Measurements from ENCODE around the gene CD109. TPM values are rescaled to one million over a fixed set of nuclear protein-coding genes. Genes with fewer than 3 reads are reported as not detected.

The CD109 gene
- total RNA-seq, 1 experiment from 2014 or later, result 3.2 TPM

DNA sequence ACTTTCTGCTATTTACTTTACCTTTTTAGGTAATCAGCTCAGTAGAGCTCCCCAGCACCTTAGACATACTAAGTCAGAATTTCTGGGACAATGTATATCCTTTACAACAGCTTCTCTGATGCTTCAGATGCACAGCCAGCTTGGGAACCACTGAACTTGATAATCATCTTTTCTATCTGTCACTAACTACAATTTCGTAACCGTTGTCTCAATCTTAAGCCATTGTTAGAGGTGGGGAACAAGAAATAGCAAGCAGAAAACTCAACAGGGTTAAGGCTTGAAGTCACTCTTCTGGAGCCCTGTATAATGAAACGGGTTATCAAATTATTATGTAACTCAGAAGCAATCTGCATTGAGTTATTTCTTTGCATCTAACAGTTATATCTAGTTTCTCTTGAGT, 47.1 kb downstream of the CD109 start:
- whole genome bisulfite sequencing (ENCODE audit: extremely low coverage, insufficient read length, low lambda C conversion rate), result no CpG with 5 or more reads among the region's 3 CpGs
- H3K23ac ChIP-seq (ENCODE audit: insufficient read length, low read depth, low read length), result no peak overlapping the region
- no peak overlapping the region for H3K27ac ChIP-seq (ENCODE audit: insufficient read length, low read depth, low read length)
- no peaks in the 10 kb centered on the region for H3K9me3 ChIP-seq (ENCODE audit: control insufficient read depth, low read depth, low read length)
- H3K4me3 Mint-ChIP-seq, result no peak overlapping the region
- no peak for DNase-seq
- H2AFZ ChIP-seq (ENCODE audit: low read length), result no peak overlapping the region
- H3K4ac ChIP-seq (ENCODE audit: low read depth, low read length), result no peak overlapping the region
- no peak overlapping the region for H3K56ac ChIP-seq (ENCODE audit: insufficient read length, low read depth, low read length)
- H2BK15ac ChIP-seq (ENCODE audit: low read depth, low read length), result no peak overlapping the region
- H3K23me2 ChIP-seq (ENCODE audit: insufficient read length, low read depth, low read length, poor library complexity, severe bottlenecking), result no peaks in the 10 kb centered on the region
- no peaks in the 10 kb centered on the region for H3K79me1 ChIP-seq (ENCODE audit: insufficient read depth, low read depth, low read length, poor library complexity, severe bottlenecking)
- no peaks in the 10 kb centered on the region for H3K27me3 Mint-ChIP-seq (ENCODE audit: low read depth)
- H4K8ac ChIP-seq (replicated peaks; ENCODE audit: insufficient read length, low read depth, low read length), result no peak overlapping the region
- H3K36me3 Mint-ChIP-seq (ENCODE audit: insufficient read depth in 1 of 3, low read depth in 3 of 3), result no peaks in the 10 kb centered on the region
- H3K9ac ChIP-seq (ENCODE audit: extremely low read depth, insufficient read length, low read length), result no peak overlapping the region
- H3K4me1 Mint-ChIP-seq, result no peaks in the 10 kb centered on the region
- no peaks in the 10 kb centered on the region for H3K4me1 ChIP-seq (ENCODE audit: insufficient read depth, low read length)
- no peaks in the 10 kb centered on the region for H3K27me3 ChIP-seq (ENCODE audit: insufficient read depth, low read length)
- no peak overlapping the region for H2BK12ac ChIP-seq (ENCODE audit: insufficient read length, low read depth, low read length)
- H4K5ac ChIP-seq (ENCODE audit: insufficient read length, low read depth, low read length), result no peak overlapping the region
- no peak overlapping the region for H3K4me2 ChIP-seq (ENCODE audit: insufficient read depth, insufficient read length, low read length)
- no peak overlapping the region for H2BK120ac ChIP-seq (ENCODE audit: low read depth, low read length, poor library complexity, severe bottlenecking)
- no peak overlapping the region for H2AK5ac ChIP-seq (ENCODE audit: insufficient read length, low read length)
- H3K9me3 Mint-ChIP-seq, result no peaks in the 10 kb centered on the region
- no peak overlapping the region for H3T11ph ChIP-seq (ENCODE audit: low read length)
- H3K14ac ChIP-seq (ENCODE audit: insufficient read depth, low read length), result no peak overlapping the region
- H3K79me2 ChIP-seq (ENCODE audit: insufficient read depth, low read length), result no peaks in the 10 kb centered on the region
- H4K20me1 ChIP-seq (ENCODE audit: control insufficient read depth, insufficient read depth, insufficient read length), result no peaks in the 10 kb centered on the region
- TF ChIP-seq, protein P1, sequence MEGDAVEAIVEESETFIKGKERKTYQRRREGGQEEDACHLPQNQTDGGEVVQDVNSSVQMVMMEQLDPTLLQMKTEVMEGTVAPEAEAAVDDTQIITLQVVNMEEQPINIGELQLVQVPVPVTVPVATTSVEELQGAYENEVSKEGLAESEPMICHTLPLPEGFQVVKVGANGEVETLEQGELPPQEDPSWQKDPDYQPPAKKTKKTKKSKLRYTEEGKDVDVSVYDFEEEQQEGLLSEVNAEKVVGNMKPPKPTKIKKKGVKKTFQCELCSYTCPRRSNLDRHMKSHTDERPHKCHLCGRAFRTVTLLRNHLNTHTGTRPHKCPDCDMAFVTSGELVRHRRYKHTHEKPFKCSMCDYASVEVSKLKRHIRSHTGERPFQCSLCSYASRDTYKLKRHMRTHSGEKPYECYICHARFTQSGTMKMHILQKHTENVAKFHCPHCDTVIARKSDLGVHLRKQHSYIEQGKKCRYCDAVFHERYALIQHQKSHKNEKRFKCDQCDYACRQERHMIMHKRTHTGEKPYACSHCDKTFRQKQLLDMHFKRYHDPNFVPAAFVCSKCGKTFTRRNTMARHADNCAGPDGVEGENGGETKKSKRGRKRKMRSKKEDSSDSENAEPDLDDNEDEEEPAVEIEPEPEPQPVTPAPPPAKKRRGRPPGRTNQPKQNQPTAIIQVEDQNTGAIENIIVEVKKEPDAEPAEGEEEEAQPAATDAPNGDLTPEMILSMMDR (conservative IDR thresholded peaks at IDR 0.05), result no peak
- H3K27ac Mint-ChIP-seq, result peak overlapping the region in 1 of 3 experiments; percentile 13; a peak in 1 of 7 replicates
- no peak overlapping the region for H2BK5ac ChIP-seq (ENCODE audit: insufficient read length, low read length)
- no peak overlapping the region for H4K91ac ChIP-seq (ENCODE audit: insufficient read length, low read depth, low read length)
- no peak overlapping the region for H3K18ac ChIP-seq (ENCODE audit: insufficient read length, low read depth, low read length)
- H2BK20ac ChIP-seq (ENCODE audit: low read depth, low read length, poor library complexity, severe bottlenecking), result no peak overlapping the region
